ENCODE results near the gene CAGE1.

The CAGE1 gene

GRCh38 chr6:7389451-7390225, at the start of gene CAGE1, which contains the start of gene RIOK1:
Gene CAGE1, minus strand, starts transcription at chr6:7389742. Its CDS starts 2,569 bp downstream, at chr6:7387173.
Gene RIOK1, plus strand, starts transcription at chr6:7389808. Its CDS starts 195 bp downstream, at chr6:7390003.
- peak; percentile 91 to 92 for DNase-seq

DNA sequence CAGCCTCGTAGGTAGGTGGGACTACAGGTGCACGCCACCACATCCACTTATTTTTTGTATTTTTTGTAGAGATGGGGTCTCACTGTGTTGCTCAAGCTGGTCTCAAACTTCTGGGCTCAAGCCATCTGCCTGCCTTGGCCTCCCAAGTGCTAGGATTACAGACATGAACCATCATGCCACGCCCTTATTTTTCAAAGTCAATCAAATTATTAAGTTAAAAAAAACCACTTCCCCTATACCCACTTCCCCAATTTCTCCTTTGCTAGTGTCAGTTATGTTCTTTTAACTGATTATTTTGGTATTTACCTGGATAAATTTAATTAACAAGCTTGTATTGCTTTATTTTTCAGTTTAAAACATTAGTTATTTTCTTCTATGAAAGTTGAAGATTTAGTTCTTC, 49.7 kb upstream of the CAGE1 start:
- no peak for DNase-seq

- no peak for DNase-seq
These were observed 48.5 kb upstream of the CAGE1 start for GRCh38 chr6:7438011-7438410.

GRCh38 chr6:7434672-7435071, 45.1 kb upstream of the CAGE1 start:
- DNase-seq = no peak

- DNase-seq = peak in 1 of 2 experiments; percentile 3
These were observed 43.6 kb upstream of the CAGE1 start for GRCh38 chr6:7433121-7433617.

GRCh38 chr6:7432391-7433120, 43.0 kb upstream of the CAGE1 start:
- no peak for DNase-seq

- no peak for DNase-seq
These were observed 42.3 kb upstream of the CAGE1 start for GRCh38 chr6:7431674-7432390.

DNA sequence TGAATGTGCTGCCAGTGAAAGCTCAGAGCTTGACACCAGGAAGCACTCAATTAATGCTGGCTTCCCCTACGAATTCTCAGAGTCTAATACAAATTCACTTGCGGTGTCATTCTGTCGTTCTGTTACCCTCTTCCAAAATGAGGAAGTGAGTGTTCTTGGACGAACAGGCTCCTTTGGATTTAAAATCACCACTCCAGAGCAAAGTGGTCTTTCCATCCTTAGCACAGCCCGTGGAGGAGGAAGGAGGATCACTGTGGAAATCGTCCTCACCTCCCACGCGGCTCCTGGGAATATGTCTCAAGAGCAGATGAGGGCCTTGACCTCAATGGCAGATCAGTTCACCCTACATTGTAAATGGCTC, 41.8 kb upstream of the CAGE1 start:
- DNase-seq = no peak

GRCh38 chr6:7426447-7427169, 37.1 kb upstream of the CAGE1 start:
- no peak for DNase-seq

DNA sequence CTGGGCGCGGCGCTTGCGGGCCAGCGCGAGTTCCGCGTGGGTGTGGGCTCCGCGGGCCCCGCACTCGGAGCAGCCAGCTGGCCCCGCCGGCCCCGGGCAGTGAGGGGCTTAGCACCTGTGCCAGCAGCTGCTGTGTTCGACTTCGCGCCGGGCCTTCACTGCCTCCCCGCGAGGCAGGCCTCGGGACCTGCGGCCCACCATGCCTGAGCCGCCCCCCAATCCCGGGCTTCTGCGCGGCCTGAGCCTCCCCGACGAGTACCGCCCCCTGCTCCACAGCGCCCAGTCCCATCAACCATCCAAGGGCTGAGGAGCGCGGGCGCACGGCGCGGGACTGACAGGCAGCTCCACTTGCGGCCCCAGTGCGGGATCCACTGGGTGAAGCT, 36.3 kb upstream of the CAGE1 start:
- DNase-seq = no peak

DNA sequence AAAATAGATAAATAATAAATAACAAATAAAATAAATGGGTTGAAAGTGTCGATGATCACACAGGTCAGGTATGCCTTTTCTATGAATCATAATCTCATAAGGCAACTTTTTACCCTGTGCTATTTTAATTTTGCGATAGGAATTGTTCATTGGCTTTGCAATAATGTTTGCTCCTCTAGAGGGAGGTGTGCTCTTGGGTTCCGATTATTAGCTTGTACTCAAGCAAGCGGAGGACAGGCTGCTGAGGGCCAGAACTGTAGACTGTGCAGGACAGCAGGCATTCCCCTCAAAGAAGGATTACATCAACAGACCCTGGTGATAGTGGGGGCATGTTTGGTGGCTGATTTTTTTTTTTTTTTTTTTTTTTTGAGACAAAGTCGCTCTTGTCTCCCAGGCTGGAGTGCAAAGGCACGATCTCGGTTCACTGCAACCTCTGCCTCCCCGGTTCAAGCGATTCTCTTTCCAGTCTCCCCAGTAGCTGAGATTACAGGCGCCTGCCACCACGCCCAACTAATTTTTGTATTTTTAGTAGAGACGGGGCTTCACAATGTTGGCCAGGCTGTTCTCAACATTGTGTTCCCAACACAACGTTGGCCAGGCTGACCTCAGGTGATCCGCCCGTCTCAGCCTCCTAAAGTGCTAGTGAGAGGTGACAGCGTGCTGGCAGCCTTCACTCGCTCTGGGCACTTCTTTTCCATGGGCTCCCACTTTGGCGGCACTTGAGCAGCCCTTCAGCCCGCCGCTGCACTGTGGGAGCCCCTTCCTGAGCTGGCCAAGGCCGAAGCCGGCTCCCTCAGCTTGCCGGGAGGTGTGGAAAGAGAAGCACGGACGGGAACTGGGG, 35.6 kb upstream of the CAGE1 start:
- peak in 1 of 2 experiments; percentile 14 for DNase-seq

DNA sequence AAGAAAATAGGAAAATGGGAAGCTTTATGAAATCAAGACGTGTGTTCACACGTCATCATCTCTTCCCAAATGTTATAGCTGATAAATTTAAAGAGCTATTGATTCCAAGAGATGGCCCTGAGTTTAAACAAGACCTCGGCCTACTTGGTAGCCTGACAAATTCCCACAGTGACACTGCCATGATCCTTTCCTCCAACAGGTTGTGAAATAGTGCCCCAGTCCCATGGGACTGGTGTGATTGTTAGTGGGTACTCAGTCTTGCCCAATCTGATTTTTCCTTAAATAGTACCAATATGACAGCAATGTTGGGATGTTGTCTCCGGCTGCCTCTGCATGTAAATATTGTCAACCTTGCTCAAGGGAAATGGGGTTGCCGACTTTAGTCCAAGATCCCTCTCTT, 34.5 kb upstream of the CAGE1 start:
- no peak for DNase-seq

- no peak for DNase-seq
These were observed 31.5 kb upstream of the CAGE1 start for GRCh38 chr6:7421066-7421465.

- no peak for DNase-seq
These were observed 29.5 kb upstream of the CAGE1 start for GRCh38 chr6:7419065-7419464.

DNA sequence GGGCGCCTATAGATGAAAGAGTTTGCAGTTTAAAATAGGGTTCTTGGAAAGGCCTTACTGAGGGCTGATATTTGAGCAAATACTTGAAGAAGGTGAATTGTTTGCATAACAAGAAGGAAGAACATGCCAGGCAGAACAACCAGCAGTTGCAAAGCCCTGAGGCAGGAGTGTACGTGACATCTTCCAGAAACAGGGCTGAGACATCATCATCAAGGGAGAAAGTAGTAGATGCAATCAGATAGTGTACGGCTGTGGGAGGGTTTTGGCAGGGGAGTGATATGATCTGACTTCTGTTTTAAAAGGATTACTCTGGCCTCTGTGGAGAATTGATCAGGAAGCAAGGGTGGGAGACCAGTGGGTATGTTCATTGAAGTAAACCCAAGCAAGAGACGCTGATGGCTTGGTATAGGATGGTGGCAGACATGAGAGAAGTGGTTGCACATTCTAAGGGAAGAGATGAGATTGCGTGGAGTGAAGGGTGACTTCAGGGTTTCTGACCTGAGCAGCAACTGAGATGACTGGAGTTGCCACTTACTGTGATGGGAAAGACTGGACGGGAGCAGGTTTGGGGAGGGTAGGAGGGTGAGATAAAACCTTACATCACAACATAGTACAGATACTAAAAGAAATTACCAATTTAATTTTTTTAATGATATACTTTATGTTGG, 28.8 kb upstream of the CAGE1 start:
- no peak for DNase-seq

GRCh38 chr6:7417684-7418083, 28.1 kb upstream of the CAGE1 start:
- DNase-seq = no peak

DNA sequence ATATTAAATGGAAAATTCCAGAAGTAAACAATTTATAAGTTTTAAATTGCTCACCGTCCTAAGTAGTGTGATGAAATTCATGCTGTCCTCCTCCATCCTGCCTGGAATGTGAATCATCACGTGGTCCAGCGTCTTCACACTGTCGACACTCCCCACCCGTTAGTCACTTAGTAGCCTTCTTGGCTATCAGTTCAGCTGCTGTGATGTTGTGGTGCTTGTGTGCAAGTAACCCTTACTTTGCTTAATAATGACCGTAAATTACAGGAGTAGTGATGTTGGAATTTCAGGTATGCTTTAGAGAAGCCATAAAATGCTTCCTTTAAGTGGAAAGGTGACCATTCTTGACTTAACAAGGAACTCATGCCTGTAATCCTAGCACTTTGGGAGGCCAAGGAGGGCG, 25.3 kb upstream of the CAGE1 start:
- DNase-seq = no peak

GRCh38 chr6:7413151-7413823, 23.7 kb upstream of the CAGE1 start:
- DNase-seq = no peak

DNA sequence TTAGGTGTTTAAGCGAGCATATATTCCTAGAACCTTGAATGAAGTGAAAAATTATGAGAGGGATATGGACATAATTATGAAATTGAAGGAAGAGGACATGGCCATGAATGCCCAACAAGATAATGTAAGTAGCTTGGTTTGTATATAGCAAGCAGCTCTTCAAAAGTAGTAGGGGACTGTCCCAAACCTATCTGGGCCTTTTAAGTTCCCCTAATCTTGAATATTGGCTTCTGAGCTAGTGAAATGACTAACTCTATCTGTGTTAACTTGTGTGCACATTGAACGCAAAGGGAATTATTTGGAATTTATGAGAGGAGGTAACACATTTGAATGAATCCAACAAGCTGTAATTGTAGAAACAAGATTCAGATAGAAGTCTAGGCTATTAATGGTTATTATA, 21.8 kb upstream of the CAGE1 start:
- no peak for DNase-seq

DNA sequence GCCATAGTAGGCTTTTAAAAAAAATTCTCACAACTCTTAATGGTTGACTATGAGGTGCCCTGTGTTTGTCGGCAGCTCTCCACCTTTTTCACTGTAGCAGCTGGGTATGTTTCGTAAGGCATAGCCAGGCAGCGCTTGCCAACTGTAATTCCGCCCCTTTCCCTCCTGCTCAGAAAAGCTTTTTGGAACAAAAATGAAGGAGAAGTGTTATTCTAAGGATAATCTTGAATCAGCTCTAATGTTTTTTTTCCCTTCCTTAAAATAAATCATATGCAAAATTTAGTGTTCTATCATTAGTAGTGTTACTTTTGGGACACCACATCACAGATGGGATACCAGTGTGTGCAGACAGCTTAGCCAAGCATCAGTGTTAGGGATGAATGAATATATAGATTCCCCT, 21.3 kb upstream of the CAGE1 start:
- DNase-seq = no peak

DNA sequence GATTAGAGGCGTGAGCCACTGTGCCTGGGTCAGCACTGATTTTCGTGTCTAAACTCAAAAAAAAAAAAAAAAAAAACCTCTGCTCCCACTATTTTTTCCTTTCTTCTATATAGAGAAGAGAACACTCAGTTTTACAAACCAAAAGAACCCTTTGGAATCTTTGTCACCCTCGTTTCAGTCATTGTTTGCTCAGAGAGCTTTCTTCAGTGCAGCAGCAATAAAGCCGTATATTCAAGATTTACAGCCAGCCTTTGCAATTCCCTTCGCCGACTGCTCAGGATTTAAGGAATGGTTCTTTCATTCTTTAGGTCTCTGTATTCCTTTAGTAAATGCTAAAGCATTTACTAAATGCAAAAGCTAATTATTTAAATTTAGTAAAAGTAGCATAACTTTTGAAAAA, 20.2 kb upstream of the CAGE1 start:
- DNase-seq = no peak
